Large intestine (tissue), 12 donors: ENCODE measurements around the gene DUSP8. TPM values are rescaled to one million over a fixed set of nuclear protein-coding genes. Genes with fewer than 3 reads are reported as not detected.
"Not testable (repeated sequence)": the region's sequence is repeated elsewhere in the genome, so short reads cannot be mapped to it uniquely, and the experiment has no call there.

ENCODE experiments used
- DNase-seq, 2 donors: peaks; one replicate each; pipeline versions ENCODE4 v3.0.0 to v3.0.0-alpha.2; 2013
- H3K27ac ChIP-seq: one replicate; pipeline ENCODE4 v1.5.1; 2013; ENCODE audit warnings: low read length
- H3K27me3 ChIP-seq: 2 replicates; pipeline ENCODE4 v1.6.1; 2013; ENCODE audit warnings: low read length; ENCODE audit not compliant: control insufficient read depth, insufficient read depth
- H3K36me3 ChIP-seq: 2 replicates; pipeline ENCODE4 v1.6.1; 2013; ENCODE audit warnings: low read length; ENCODE audit not compliant: control insufficient read depth, insufficient read depth
- H3K4me1 ChIP-seq: one replicate; pipeline ENCODE4 v1.6.1; 2013; ENCODE audit warnings: low read length; ENCODE audit not compliant: control insufficient read depth, insufficient read depth
- H3K4me3 ChIP-seq: one replicate; pipeline ENCODE4 v1.5.1; 2013; ENCODE audit warnings: low read length
- H3K9me3 ChIP-seq: one replicate; pipeline ENCODE4 v1.6.1; 2013; ENCODE audit warnings: mild to moderate bottlenecking, low read depth, low read length, moderate library complexity; ENCODE audit not compliant: control insufficient read depth
- WGBS: methylation state at CpG from one replicate; pipeline ENCODE4 v1.1.5; 2013; ENCODE audit warnings: low lambda C conversion rate; ENCODE audit not compliant: insufficient coverage; 5-methylcytosine and 5-hydroxymethylcytosine counted together
- long read RNA-seq, 11 donors: transcript quantifications; one replicate each; lab custom pipeline, GENCODE V29; 2026
- polyA plus RNA-seq: library from polyadenylated mRNA; unstranded; fragments of 120-200 nt; gene quantifications from one replicate; pipeline ENCODE4 v1.2.1, GENCODE V29; 2013

DUSP8 gene
- polyA plus RNA-seq: 16.9 TPM
- long read RNA-seq, donor 1, full-length matches to known transcripts: 2 of 2 reads
- long read RNA-seq, donor 1, partial matches to known transcripts: 0 of 2 reads
- long read RNA-seq, donor 1, other reads (novel, unspliced or antisense): 0 of 2 reads
- long read RNA-seq, donor 2, full-length matches to known transcripts: 6 of 6 reads
- long read RNA-seq, donor 2, partial matches to known transcripts: 0 of 6 reads
- long read RNA-seq, donor 2, other reads (novel, unspliced or antisense): 0 of 6 reads
- long read RNA-seq, donor 3: 0 reads
- long read RNA-seq, donor 4, full-length matches to known transcripts: 1 of 1 reads
- long read RNA-seq, donor 4, partial matches to known transcripts: 0 of 1 reads
- long read RNA-seq, donor 4, other reads (novel, unspliced or antisense): 0 of 1 reads
- long read RNA-seq, donor 5, full-length matches to known transcripts: 3 of 3 reads
- long read RNA-seq, donor 5, partial matches to known transcripts: 0 of 3 reads
- long read RNA-seq, donor 5, other reads (novel, unspliced or antisense): 0 of 3 reads
- long read RNA-seq, donor 6, full-length matches to known transcripts: 10 of 10 reads
- long read RNA-seq, donor 6, partial matches to known transcripts: 0 of 10 reads
- long read RNA-seq, donor 6, other reads (novel, unspliced or antisense): 0 of 10 reads
- long read RNA-seq, donor 7: 0 reads
- long read RNA-seq, donor 8, full-length matches to known transcripts: 3 of 3 reads
- long read RNA-seq, donor 8, partial matches to known transcripts: 0 of 3 reads
- long read RNA-seq, donor 8, other reads (novel, unspliced or antisense): 0 of 3 reads
- long read RNA-seq, donor 9, full-length matches to known transcripts: 1 of 1 reads
- long read RNA-seq, donor 9, partial matches to known transcripts: 0 of 1 reads
- long read RNA-seq, donor 9, other reads (novel, unspliced or antisense): 0 of 1 reads
- long read RNA-seq, donor 10, full-length matches to known transcripts: 3 of 3 reads
- long read RNA-seq, donor 10, partial matches to known transcripts: 0 of 3 reads
- long read RNA-seq, donor 10, other reads (novel, unspliced or antisense): 0 of 3 reads
- long read RNA-seq, donor 11, full-length matches to known transcripts: 3 of 3 reads
- long read RNA-seq, donor 11, partial matches to known transcripts: 0 of 3 reads
- long read RNA-seq, donor 11, other reads (novel, unspliced or antisense): 0 of 3 reads

- Histone ChIP-seq H3K4me1 (peaks cover 50% of the 10 kb centered on the region), H3K9me3 (no peaks in the 10 kb centered on the region), H3K36me3 (no peaks in the 10 kb centered on the region), H3K27me3 (peaks cover 16% of the 10 kb centered on the region), H3K27ac (peak within 1 kb of the TSS; percentile 86), H3K4me3 (peak within 1 kb of the TSS; percentile 73)
- no CpG with 5 or more reads among the region's 124 CpGs for WGBS
- peak; percentile 95 for DNase-seq
These were observed at the start of gene DUSP8 for GRCh38 chr11:1572197-1573076. Gene DUSP8 (minus strand): TSS chr11:1572271. CDS start chr11:1565826, 6,445 bp downstream.

- DNase-seq: no peak
- Histone ChIP-seq H3K4me3 (no peak overlapping the region), H3K36me3 (no peaks in the 10 kb centered on the region), H3K4me1 (peaks cover 5% of the 10 kb centered on the region), H3K27ac (no peak overlapping the region), H3K9me3 (no peaks in the 10 kb centered on the region), H3K27me3 (peaks cover 5% of the 10 kb centered on the region)
- no CpG with 5 or more reads among the region's 10 CpGs for WGBS
These were observed 47.4 kb upstream of the DUSP8 start for GRCh38 chr11:1619449-1619848.

- 94% methylated on average over 6 of the region's 10 CpGs for WGBS
These were observed 46.2 kb upstream of the DUSP8 start for GRCh38 chr11:1618231-1618630.

GRCh38 chr11:1608363-1608762 is 36.3 kb upstream of the DUSP8 start, which contains the start of gene KRTAP5-3:
Gene KRTAP5-3 (minus strand): TSS chr11:1608463. CDS start chr11:1608385, 78 bp downstream.
- no peak within 1 kb of the TSS for H3K27ac ChIP-seq
- no peak for DNase-seq
- WGBS: no CpG with 5 or more reads among the region's 4 CpGs
- H3K36me3 ChIP-seq: no peaks in the 10 kb centered on the region
- no peak within 1 kb of the TSS for H3K4me3 ChIP-seq
- H3K4me1 ChIP-seq: no peaks in the 10 kb centered on the region
- peaks cover 17% of the 10 kb centered on the region for H3K27me3 ChIP-seq
- H3K9me3 ChIP-seq: no peaks in the 10 kb centered on the region

More at GRCh38 chr11:1618231-1618630, 46.2 kb upstream of the DUSP8 start:
- Histone ChIP-seq H3K4me1 (peaks cover 5% of the 10 kb centered on the region), H3K4me3 (no peak overlapping the region), H3K27me3 (peaks cover 5% of the 10 kb centered on the region), H3K36me3 (no peaks in the 10 kb centered on the region), H3K27ac (no peak overlapping the region), H3K9me3 (no peaks in the 10 kb centered on the region)
- DNase-seq: no peak

- not testable (repeated sequence) for DNase-seq, H3K27ac ChIP-seq, H3K9me3 ChIP-seq, H3K4me3 ChIP-seq, H3K36me3 ChIP-seq, H3K4me1 ChIP-seq
- peaks cover 17% of the 10 kb centered on the region for H3K27me3 ChIP-seq
- no CpG with 5 or more reads among the region's 5 CpGs for WGBS
These were observed 35.8 kb upstream of the DUSP8 start for GRCh38 chr11:1607901-1608300.

- H3K36me3 ChIP-seq, H3K4me1 ChIP-seq, H3K4me3 ChIP-seq, H3K9me3 ChIP-seq, H3K27ac ChIP-seq, DNase-seq: not testable (repeated sequence)
- H3K27me3 ChIP-seq: peaks cover 17% of the 10 kb centered on the region
- no CpG with 5 or more reads among the region's 18 CpGs for WGBS
These were observed 35.2 kb upstream of the DUSP8 start for GRCh38 chr11:1607156-1607845.

- WGBS: 100% methylated on average over 1 of the region's 13 CpGs
- H3K36me3 ChIP-seq, H3K4me3 ChIP-seq, H3K9me3 ChIP-seq, H3K27ac ChIP-seq, H3K4me1 ChIP-seq, DNase-seq: not testable (repeated sequence)
- H3K27me3 ChIP-seq: peaks cover 17% of the 10 kb centered on the region
These were observed 33.9 kb upstream of the DUSP8 start for GRCh38 chr11:1605923-1606322.

- WGBS: no CpG with 5 or more reads among the region's 7 CpGs
- peaks cover 17% of the 10 kb centered on the region for H3K27me3 ChIP-seq
- H3K4me3 ChIP-seq: no peak overlapping the region
- H3K9me3 ChIP-seq: no peaks in the 10 kb centered on the region
- no peaks in the 10 kb centered on the region for H3K36me3 ChIP-seq
- DNase-seq: no peak
- no peak overlapping the region for H3K27ac ChIP-seq
- peaks cover 4% of the 10 kb centered on the region for H3K4me1 ChIP-seq
These were observed 32.6 kb upstream of the DUSP8 start for GRCh38 chr11:1604711-1605110.

GRCh38 chr11:1604181-1604580 is 32.1 kb upstream of the DUSP8 start:
- peaks cover 17% of the 10 kb centered on the region for H3K27me3 ChIP-seq
- no peak for DNase-seq
- peaks cover 4% of the 10 kb centered on the region for H3K4me1 ChIP-seq
- H3K27ac ChIP-seq: no peak overlapping the region
- no peaks in the 10 kb centered on the region for H3K36me3 ChIP-seq
- no peaks in the 10 kb centered on the region for H3K9me3 ChIP-seq
- WGBS: no CpG with 5 or more reads among the region's 11 CpGs
- no peak overlapping the region for H3K4me3 ChIP-seq
